Measurements from ENCODE around the gene DDOST. TPM values are rescaled to one million over a fixed set of nuclear protein-coding genes. Genes with fewer than 3 reads are reported as not detected.

DDOST gene
- total RNA-seq, 1 donor from 2014 or later = 200 TPM

GRCh38 chr1:20660847-20661206 is 342 bp downstream of the DDOST start:
- DNase-seq (ENCODE audit: low spot score) = no peak

DNA sequence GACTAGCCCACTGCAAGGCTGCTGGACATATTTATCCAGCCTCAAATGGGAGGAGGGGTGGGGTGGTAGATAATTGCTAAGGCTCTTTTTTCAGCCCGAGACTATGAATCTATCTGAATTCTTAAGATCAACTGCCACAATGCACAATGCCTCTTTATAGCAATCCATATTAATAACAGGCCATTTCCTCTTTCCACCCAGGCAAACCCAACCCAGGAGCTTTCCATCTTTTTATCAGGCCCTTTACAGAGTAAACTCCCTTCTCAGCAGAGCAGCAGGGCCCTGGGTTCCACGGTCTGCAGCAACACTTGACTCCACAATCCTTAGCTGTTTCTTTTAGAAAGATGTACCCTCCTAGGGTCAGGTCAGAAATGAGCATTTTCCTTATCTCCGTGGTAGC is 806 bp downstream of the DDOST start:
- no peak for DNase-seq (ENCODE audit: low spot score)

DNA sequence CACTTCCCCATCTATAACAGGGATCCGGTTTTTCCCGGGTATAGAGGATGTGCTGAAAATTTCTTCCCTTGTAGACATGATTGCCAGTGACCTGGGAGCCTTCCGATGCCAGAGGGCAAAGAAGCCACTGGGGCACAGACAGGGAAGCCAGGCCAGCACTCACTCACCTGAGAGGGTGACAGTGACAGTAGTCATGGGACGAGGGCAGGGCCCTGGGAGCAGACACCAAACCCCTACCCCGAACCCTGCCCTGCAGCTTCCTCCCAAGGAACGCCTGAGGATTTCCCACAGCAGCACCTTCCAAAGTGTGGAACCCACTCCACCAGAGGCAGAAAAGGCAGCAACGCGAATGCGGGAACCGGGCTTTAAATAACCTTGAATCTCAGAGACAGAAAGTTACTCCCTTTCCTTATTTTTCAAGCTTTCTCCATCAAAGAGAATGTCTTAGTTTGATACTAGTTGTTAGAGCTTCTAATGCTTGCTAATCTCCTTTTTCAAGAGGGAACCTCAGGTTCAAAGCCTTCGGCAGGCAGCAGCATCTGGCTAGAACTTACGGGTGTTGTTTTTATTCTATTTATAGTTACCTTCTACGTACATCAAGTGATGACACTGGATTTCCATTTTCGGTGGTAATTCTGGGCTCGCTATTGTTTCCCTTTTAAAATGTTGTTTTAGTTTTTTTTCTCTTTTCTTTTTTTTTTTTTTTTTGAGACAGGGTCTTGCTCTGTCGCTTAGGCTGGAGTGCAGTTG is 2.8 kb downstream of the DDOST start:
- DNase-seq (ENCODE audit: low spot score) = no peak

DNA sequence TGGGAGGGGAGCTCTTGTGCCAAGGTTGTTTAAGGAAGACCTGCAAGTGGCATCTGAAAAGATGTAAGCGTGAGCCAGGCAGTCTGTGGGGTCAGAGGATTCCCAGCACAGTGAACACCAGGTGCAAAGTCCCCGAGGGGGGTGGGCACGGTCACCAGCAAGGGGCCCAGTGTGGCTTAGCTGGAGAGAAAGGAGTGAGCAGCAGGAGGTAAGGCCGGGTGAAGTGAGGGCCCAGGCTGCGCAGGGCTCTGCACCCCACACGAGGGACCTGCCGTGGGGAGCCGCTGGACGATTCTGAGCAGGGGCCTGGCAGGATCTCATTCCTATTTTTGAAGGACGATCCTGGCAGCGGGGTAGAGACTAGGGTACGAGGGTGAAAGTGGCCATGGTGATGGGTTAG is 4.1 kb downstream of the DDOST start:
- DNase-seq (ENCODE audit: low spot score) = no peak

DNA sequence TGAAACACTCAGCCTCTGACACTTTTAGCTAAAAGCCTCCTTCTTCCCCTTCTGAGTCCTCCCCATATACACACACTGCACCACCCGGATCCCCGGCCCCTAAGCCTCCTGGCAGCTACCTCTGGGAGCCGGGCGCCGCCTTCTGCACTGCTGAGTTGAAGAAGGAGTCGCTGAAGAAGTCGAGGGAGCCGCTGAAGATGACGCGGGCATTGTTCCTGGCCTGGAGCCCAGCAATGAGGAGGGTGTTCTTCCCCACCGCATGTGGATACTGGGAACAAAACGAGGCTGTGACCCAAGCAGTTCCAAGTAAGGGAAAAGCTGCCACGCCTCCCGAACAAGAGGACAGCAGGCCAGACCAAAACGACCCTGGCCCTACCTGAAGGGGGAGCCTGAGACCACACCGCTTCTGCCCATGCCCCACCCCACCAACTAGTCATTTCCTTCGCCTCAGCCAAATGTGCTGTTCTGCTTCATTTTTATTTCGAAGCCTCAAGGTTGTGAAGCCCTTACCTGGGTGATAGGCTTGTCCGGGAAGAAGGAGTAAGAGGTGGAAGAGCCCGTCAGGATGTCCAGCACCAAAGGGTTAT is 7.0 kb downstream of the DDOST start:
- DNase-seq (ENCODE audit: low spot score) = no peak

DNA sequence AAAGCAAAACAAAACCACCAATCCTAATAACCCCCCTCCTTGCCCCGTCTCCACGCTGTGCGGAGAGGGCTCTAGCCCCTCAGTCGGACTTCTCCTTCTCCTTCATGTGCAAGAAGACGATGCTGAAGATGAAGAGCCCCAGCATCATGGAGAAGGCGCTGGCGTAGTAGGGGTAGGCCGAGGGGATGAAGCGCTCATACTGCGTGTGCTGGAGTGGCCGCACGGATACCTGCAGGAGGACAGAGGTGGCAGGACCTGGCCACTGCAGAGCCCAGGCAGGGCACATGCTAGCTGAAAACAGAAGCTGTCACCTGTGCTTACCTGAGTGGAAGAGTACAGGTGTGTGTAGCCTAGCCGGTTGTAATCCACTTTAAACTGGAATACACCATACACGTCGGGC is 8.9 kb downstream of the DDOST start:
- no peak for DNase-seq (ENCODE audit: low spot score)

DNA sequence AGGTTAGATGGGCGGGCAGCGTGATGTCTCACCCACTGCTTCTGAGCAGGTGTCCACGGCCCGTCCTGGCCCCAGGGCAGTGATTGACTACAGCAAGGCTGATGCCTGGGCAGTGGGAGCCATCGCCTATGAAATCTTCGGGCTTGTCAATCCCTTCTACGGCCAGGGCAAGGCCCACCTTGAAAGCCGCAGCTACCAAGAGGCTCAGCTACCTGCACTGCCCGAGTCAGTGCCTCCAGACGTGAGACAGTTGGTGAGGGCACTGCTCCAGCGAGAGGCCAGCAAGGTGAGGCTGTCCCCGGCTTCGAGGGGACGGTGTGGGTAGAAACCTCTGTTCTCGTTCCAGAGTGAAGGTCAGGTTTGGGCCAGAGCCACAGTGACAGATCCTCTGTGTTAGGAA is 12.2 kb downstream of the DDOST start:
- no peak for DNase-seq (ENCODE audit: low spot score)

DNA sequence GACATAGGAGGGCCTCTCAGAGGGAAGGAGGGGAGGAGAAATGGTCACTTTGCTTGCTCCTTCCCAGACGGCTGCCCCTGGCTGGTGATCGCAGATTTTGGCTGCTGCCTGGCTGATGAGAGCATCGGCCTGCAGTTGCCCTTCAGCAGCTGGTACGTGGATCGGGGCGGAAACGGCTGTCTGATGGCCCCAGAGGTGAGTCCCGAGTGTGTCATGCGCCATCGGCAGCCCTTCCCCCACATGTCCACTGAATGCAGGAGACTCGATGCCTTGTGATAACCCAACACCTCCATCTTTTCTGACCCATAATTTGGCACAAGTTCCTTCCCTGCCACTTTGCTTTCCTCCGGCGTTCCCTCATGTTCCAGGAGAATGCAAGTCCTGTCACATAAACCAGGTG is 12.7 kb downstream of the DDOST start:
- DNase-seq (ENCODE audit: low spot score) = no peak

- DNase-seq (ENCODE audit: low spot score) = no peak
Measured at GRCh38 chr1:20645414-20645813, 15.8 kb downstream of the DDOST start.

- no peak for DNase-seq (ENCODE audit: low spot score)
Measured at GRCh38 chr1:20644416-20644815, 16.8 kb downstream of the DDOST start.

DNA sequence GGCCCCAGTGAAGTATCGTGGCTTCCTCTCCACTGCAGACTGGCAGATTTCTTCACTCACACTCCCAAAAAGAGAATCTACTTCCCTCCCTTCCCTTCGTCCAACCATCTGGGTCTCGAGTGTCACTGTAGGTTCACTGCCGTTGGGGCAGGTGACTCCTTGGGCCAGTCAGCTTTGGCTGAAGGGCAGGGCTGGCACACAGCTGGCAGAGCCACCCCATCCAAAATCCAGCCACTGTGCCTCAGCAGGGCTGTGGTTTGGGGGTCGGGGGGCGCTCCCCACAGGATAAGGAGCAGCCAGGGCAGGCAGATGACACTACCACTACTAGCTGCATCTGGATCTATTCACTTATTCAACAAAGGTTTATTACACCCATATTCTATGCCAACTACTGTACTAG is 18.1 kb downstream of the DDOST start:
- DNase-seq (ENCODE audit: low spot score) = no peak

GRCh38 chr1:20641975-20642374 is 19.2 kb downstream of the DDOST start:
- no peak for DNase-seq (ENCODE audit: low spot score)

GRCh38 chr1:20640183-20640597 is 21.0 kb downstream of the DDOST start:
- DNase-seq (ENCODE audit: low spot score) = peak; percentile 50

GRCh38 chr1:20636785-20637347 is 24.3 kb downstream of the DDOST start:
- DNase-seq (ENCODE audit: low spot score) = no peak

DNA sequence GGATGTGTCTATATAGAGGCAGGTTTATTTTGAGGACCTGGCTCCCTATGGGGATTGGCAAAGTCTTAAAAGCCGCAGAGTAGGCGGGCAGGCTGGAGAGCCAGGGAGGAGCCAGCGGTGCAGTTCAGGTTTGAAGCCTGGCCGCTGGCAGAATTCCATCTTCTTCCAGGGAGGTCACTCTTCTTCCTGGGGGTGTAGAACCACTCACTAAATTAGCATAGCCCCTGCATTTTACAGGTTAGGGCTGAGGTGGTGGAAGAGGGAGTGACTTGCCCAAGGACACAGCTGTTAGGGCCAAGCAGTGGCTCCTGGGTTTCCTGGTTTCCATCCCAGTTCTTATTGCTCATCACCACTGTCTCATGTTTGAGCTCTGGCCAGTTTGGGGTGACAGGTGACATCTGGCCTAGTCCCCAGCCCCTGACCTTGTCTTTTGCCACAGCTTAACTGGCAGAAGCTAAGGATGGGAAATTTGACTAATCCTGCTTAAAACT is 26.5 kb downstream of the DDOST start:
- peak; percentile 22 for DNase-seq (ENCODE audit: low spot score)

DNA sequence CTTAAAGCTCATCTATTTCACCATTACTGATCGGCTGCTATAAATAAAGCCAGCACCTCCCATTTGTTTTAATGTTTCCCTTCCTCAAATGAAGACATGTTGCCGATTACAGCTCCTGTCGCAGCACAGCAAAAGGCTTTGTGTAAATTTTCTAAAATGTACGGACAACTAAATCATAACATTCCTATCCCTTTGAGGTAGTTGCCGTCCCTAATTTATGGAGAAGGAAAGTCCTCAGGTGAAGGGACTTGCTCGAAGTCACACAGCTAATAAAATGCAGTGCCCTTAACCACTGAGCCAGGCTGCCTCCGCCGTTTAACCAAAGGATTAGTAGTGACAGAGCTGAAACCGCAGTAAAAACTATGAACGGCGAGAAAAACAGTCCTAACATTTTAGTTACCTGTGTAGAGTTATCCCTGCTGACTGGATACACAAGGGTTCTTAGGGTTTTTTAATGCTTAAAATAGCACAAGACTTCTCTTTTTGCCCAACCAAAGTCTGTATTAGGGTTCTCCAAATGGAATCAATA is 27.0 kb downstream of the DDOST start:
- DNase-seq (ENCODE audit: low spot score) = no peak

DNA sequence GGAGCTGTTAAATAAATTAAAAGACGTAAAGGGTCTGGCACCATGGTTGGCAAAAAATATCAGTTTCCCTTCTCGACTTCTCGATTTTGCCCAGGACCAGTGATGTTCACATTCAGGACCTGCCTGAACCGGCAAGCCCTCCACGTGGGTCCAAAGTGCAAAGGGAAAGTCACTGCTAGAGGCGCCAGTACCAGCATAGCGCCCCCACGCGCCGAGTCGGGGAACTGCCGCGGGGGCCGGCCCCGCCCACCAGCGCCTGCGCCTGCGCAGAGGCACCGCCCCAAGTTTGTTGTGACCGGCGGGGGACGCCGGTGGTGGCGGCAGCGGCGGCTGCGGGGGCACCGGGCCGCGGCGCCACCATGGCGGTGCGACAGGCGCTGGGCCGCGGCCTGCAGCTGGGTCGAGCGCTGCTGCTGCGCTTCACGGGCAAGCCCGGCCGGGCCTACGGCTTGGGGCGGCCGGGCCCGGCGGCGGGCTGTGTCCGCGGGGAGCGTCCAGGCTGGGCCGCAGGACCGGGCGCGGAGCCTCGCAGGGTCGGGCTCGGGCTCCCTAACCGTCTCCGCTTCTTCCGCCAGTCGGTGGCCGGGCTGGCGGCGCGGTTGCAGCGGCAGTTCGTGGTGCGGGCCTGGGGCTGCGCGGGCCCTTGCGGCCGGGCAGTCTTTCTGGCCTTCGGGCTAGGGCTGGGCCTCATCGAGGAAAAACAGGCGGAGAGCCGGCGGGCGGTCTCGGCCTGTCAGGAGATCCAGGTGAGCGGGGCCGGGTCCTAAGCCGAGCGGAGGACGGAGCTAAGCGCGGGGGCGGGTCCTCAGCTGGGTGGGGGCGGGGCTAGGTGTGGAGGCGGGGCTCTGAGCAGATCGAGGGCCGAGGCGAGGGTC is 27.7 kb downstream of the DDOST start, which contains the start of gene PINK1:
Gene PINK1 (plus strand): TSS at position 269 of the 875 bp plus-strand sequence. CDS start 91 bp downstream, at position 360.
- peak; percentile 85 for DNase-seq (ENCODE audit: low spot score)

- DNase-seq (ENCODE audit: low spot score) = no peak
Measured at GRCh38 chr1:20632386-20632785, 28.8 kb downstream of the DDOST start.

GRCh38 chr1:20630729-20631128 is 30.4 kb downstream of the DDOST start:
- no peak for DNase-seq (ENCODE audit: low spot score)

- DNase-seq (ENCODE audit: low spot score) = no peak
Measured at GRCh38 chr1:20626524-20626923, 34.6 kb downstream of the DDOST start.

DNA sequence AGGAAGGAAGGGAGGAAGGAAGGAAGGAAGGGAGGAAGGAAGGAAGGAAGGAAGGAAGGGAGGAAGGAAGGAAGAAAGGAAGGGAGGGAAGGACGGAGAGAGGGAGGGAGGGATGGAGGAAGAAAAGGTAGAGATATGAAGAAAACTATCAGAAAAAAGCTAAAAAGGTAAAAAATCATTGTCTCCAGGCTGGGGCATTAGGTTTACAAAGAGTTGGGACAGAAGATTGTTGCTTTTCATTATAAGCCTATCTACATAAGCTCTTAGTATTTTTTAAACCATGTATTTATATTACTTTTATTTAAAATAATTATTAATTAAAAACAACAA is 35.1 kb downstream of the DDOST start:
- DNase-seq (ENCODE audit: low spot score) = no peak

Measured in mucosa of gallbladder (tissue), 1 donor.